Astrocyte (in vitro differentiated cells and primary cell): Measurements from ENCODE around the gene LHFPL3.

Experiments used
- EZH2 ChIP-seq: IDR thresholded peaks from 2 replicates; pipeline ENCODE4 v1.6.1; 2012; ENCODE audit warnings: mild to moderate bottlenecking, low read length, inconsistent platforms; ENCODE audit not compliant: insufficient read depth
- TF ChIP-seq, protein P1 (sequence below): IDR thresholded peaks from 2 replicates; pipeline ENCODE4 v1.5.1; 2011; ENCODE audit warnings: low read depth, mild to moderate bottlenecking, inconsistent platforms, low read length, moderate library complexity; ENCODE audit not compliant: insufficient read depth

DNA sequence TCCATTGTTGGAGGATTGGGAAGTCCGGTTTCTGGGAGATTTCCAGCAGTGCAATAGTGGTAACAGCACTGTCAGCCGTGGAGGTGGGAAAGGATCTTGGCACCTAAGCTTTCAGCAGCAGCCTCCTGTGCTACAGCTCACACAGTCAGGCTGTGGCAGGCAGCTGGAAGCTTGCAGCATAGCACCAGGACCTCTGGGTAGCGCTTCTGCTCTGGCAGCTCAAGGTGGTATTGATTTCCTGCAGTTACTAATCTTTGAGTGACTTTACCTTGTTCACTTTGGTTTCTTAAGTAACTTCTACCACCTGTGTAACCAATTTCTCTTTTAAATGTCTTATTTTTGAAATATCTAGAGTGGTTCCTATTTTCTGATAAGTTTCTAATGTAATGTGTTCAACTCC lies 130.5 kb downstream of the LHFPL3 start:
- TF ChIP-seq, protein P1, sequence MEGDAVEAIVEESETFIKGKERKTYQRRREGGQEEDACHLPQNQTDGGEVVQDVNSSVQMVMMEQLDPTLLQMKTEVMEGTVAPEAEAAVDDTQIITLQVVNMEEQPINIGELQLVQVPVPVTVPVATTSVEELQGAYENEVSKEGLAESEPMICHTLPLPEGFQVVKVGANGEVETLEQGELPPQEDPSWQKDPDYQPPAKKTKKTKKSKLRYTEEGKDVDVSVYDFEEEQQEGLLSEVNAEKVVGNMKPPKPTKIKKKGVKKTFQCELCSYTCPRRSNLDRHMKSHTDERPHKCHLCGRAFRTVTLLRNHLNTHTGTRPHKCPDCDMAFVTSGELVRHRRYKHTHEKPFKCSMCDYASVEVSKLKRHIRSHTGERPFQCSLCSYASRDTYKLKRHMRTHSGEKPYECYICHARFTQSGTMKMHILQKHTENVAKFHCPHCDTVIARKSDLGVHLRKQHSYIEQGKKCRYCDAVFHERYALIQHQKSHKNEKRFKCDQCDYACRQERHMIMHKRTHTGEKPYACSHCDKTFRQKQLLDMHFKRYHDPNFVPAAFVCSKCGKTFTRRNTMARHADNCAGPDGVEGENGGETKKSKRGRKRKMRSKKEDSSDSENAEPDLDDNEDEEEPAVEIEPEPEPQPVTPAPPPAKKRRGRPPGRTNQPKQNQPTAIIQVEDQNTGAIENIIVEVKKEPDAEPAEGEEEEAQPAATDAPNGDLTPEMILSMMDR = no peak
- no peak for TF ChIP-seq EZH2
